GM12891 (cell line): Measurements from ENCODE around the gene NECAP2.

Source experiments
- PAX5 ChIP-seq: IDR thresholded peaks from 2 replicates; pipeline ENCODE4 v1.6.1; 2011; ENCODE audit warnings: low read length, moderate library complexity, mild to moderate bottlenecking; ENCODE audit not compliant: insufficient read depth, severe bottlenecking
- POLR2A ChIP-seq: IDR thresholded peaks from 2 replicates; pipeline ENCODE4 v1.6.1; 2011; ENCODE audit warnings: low read depth, low read length, control low read depth
- POLR2AphosphoS5 ChIP-seq: IDR thresholded peaks from 2 replicates; pipeline ENCODE4 v1.6.1; 2011; ENCODE audit warnings: low read depth, low read length, control low read depth
- POU2F2 ChIP-seq: IDR thresholded peaks from 2 replicates; pipeline ENCODE4 v1.6.1; 2011; ENCODE audit warnings: low read depth, mild to moderate bottlenecking, control low read depth, low read length, moderate library complexity
- TAF1 ChIP-seq: IDR thresholded peaks from 2 replicates; pipeline ENCODE4 v1.6.1; 2011; ENCODE audit warnings: low read depth, low read length, control low read depth

DNA sequence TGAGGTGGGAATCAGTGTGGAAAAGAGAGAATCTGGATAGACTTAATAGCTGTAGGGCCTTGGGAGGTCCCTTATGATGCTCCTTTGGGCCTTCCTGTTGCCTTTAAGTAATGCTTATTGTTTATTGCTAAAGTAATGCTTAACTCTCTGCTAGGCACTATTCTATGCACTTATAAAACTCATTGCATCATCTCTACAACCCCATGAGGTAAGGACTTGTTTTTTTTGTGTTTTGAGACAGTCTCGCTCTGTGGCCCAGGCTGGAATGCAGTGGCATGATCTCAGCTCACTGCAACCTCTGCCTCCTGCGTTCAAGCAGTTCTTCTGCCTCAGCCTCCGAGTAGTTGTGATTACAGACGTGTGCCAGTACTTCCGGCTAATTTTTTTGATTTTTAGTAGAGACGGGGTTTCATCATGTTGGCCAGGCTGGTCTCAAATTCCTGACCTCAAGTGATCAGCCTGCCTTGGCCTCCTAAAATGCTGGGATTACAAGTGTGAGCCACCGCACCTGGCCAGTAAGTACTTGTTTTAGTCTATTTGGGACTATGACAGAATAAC, 22.3 kb downstream of the NECAP2 start:
- TF ChIP-seq POLR2A (no peak), TAF1 (no peak), POLR2AphosphoS5 (no peak), POU2F2 (no peak), PAX5 (no peak)
